ENCODE measurements around the gene C11orf65.

Gene C11orf65

GRCh38 chr11:108467091-108467823 lies at the start of gene C11orf65:
TSS of gene C11orf65 (minus strand) at chr11:108467529. CDS start at chr11:108461559, 5,970 bp downstream.
- DNase-seq (ENCODE audit: low spot score) = peak; percentile 96

- DNase-seq (ENCODE audit: low spot score) = no peak
Observed at GRCh38 chr11:108516125-108516524, 48.8 kb upstream of the C11orf65 start.

GRCh38 chr11:108512708-108513107 lies 45.4 kb upstream of the C11orf65 start:
- no peak for DNase-seq (ENCODE audit: low spot score)

GRCh38 chr11:108511851-108512474 lies 44.6 kb upstream of the C11orf65 start:
- no peak for DNase-seq (ENCODE audit: low spot score)

GRCh38 chr11:108508653-108509593 lies 41.6 kb upstream of the C11orf65 start:
- DNase-seq (ENCODE audit: low spot score) = no peak

- no peak for DNase-seq (ENCODE audit: low spot score)
Observed at GRCh38 chr11:108501396-108501795, 34.1 kb upstream of the C11orf65 start.

- no peak for DNase-seq (ENCODE audit: low spot score)
Observed at GRCh38 chr11:108500721-108501120, 33.4 kb upstream of the C11orf65 start.

- DNase-seq (ENCODE audit: low spot score) = no peak
Observed at GRCh38 chr11:108500169-108500568, 32.8 kb upstream of the C11orf65 start.

GRCh38 chr11:108498816-108499408 lies 31.6 kb upstream of the C11orf65 start:
- no peak for DNase-seq (ENCODE audit: low spot score)

GRCh38 chr11:108498046-108498815 lies 30.9 kb upstream of the C11orf65 start, which contains the start of gene POGLUT3:
TSS of gene POGLUT3 (minus strand) at chr11:108498384. CDS start at chr11:108498366, 18 bp downstream.
- DNase-seq (ENCODE audit: low spot score) = peak; percentile 33

GRCh38 chr11:108497317-108498045 lies 30.2 kb upstream of the C11orf65 start:
- DNase-seq (ENCODE audit: low spot score) = peak; percentile 98

GRCh38 chr11:108496643-108497256 lies 29.4 kb upstream of the C11orf65 start:
- no peak for DNase-seq (ENCODE audit: low spot score)

- no peak for DNase-seq (ENCODE audit: low spot score)
Observed at GRCh38 chr11:108495326-108495725, 28.0 kb upstream of the C11orf65 start.

- DNase-seq (ENCODE audit: low spot score) = no peak
Observed at GRCh38 chr11:108494182-108494581, 26.9 kb upstream of the C11orf65 start.

- DNase-seq (ENCODE audit: low spot score) = no peak
Observed at GRCh38 chr11:108491936-108492335, 24.6 kb upstream of the C11orf65 start.

- no peak for DNase-seq (ENCODE audit: low spot score)
Observed at GRCh38 chr11:108486828-108487227, 19.5 kb upstream of the C11orf65 start.

- no peak for DNase-seq (ENCODE audit: low spot score)
Observed at GRCh38 chr11:108486331-108486730, 19.0 kb upstream of the C11orf65 start.

GRCh38 chr11:108483163-108483562 lies 15.8 kb upstream of the C11orf65 start:
- no peak for DNase-seq (ENCODE audit: low spot score)

GRCh38 chr11:108474664-108475463 lies 7.5 kb upstream of the C11orf65 start:
- DNase-seq (ENCODE audit: low spot score) = no peak
